Measurements from ENCODE around the gene SLC8A3.
A peak's percentile ranks its signal among the peaks of the same experiment; 100 is the strongest.

Gene SLC8A3

DNA sequence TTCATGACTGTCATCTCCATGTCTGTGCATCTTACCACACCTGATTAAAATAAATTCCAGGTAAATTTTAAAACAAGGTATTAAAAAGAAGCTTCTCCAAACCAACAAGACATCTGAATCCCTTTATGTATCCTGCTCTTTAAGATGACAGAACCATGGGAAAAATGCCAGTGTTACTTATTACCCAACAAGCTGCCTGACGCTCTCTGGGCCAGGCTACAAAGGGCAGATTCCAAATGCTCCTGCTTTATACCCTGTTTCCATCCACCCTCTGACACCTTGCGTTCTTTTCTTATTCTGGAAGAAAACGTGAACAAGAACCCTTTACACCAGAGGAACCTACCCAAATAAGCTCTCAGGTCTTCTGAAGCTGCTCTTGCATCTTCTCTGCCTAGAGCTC, 70.7 kb downstream of the SLC8A3 start:
- no peak for DNase-seq (ENCODE audit: low spot score)

DNA sequence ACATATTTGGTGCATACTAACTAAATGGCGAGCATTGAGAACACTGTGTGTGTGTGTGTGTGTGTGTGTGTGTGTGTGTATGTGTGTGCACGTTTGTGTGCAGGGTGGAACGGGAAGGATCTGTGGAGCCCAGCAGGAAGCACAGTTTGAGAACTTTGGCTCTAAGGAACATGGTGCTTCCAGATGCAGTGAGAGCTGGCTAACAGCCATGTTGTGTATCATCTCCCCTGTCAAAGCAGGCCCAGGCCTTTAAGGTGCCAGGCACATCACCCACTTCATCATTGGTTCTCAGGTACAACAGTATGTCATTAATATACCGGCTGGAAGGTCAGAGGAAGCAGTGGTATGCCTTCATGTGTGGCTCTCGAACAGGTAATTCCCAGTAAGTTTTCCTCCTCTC, 72.5 kb downstream of the SLC8A3 start:
- no peak for DNase-seq (ENCODE audit: low spot score)

GRCh38 chr14:70114621-70115156, 74.1 kb downstream of the SLC8A3 start:
- no peak for DNase-seq (ENCODE audit: low spot score)

GRCh38 chr14:70113211-70113610, 75.5 kb downstream of the SLC8A3 start:
- no peak for DNase-seq (ENCODE audit: low spot score)

DNA sequence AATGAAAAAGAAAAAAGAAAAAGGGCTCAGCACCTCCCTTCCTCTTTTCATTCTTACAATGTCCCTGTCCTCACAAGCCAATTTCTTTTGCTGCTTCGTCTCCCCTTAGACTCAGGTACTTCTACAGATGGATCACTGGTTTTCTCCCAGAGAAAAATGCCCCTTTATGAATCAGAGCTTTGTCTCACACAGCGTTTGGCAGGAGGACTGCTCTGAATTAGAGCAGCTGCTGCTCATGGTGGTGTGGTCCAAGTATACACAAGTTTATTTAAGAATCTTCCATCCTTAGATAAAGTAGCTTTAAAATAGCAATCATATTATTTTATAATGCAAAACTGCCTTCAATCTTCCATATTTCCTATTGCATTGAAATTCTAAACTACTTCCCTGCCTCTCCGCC, 80.3 kb downstream of the SLC8A3 start:
- DNase-seq (ENCODE audit: low spot score), result no peak

DNA sequence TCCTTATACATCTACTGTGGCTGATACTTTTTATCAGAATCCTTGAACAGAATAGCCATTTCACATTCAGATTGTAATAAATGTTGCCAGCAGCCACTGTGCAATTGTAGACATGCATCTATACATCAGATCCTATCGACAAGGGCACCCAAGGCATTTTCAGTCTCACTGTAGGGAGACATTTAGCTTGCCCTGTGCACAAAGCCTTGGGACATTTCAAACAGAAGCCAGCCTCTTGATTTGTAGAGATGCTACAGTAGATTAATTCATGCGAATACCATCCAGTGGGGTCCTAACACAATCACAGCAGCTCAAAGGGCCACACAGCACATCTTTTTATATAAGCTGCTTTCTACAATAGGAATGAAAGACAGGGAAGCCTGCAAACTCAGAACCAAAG, 81.4 kb downstream of the SLC8A3 start:
- no peak for DNase-seq (ENCODE audit: low spot score)

GRCh38 chr14:70100071-70100470, 88.7 kb downstream of the SLC8A3 start:
- no peak for DNase-seq (ENCODE audit: low spot score)

- DNase-seq (ENCODE audit: low spot score), result no peak
These were observed 90.4 kb downstream of the SLC8A3 start for GRCh38 chr14:70098250-70098809.

- DNase-seq (ENCODE audit: low spot score), result no peak
These were observed 91.0 kb downstream of the SLC8A3 start for GRCh38 chr14:70097576-70098249.

- DNase-seq (ENCODE audit: low spot score), result peak; percentile 33
These were observed 91.9 kb downstream of the SLC8A3 start for GRCh38 chr14:70096866-70097265.

- no peak for DNase-seq (ENCODE audit: low spot score)
These were observed 94.1 kb downstream of the SLC8A3 start for GRCh38 chr14:70094631-70095030.

DNA sequence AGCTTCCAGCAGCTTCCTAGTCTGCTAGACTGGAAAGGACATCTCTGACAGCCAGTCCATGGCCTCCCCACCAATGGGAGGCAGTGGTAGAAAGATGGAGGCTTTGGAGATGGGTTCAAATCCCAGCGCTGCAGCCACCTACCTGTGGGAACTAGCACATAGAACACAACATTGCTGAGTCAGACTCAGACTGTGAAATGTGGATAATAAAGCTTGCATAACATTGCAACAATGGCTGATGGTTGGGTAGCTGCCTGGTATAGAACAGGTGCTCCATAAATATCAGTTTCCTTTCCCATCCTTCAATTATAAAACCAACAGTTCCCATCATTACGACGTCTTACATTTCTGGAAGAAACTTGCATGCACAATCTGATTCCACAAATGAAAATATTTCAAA, 94.6 kb downstream of the SLC8A3 start:
- no peak for DNase-seq (ENCODE audit: low spot score)

DNA sequence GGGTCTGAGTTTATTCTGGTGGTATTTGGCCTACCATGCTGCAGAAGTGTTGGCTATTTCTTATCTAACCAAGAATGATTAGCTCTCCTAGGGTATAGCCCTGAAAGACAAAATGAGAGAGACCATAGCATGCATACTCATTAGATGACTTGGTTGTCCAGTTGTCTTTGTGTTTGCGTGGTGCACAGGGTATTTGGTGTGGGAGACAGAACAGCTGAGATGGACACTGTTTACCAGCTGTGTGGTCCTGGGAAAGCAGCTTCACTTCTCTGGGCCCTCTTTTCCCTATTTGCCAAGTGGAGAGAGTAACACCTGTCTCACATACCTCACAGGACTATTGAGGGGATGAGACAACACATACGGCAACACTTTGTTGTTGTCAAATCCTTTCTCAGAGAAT, 95.6 kb downstream of the SLC8A3 start:
- no peak for DNase-seq (ENCODE audit: low spot score)

- DNase-seq (ENCODE audit: low spot score), result no peak
These were observed 101.4 kb downstream of the SLC8A3 start for GRCh38 chr14:70087380-70087697.

- DNase-seq (ENCODE audit: low spot score), result peak; percentile 40
These were observed 101.9 kb downstream of the SLC8A3 start for GRCh38 chr14:70086685-70087379.

DNA sequence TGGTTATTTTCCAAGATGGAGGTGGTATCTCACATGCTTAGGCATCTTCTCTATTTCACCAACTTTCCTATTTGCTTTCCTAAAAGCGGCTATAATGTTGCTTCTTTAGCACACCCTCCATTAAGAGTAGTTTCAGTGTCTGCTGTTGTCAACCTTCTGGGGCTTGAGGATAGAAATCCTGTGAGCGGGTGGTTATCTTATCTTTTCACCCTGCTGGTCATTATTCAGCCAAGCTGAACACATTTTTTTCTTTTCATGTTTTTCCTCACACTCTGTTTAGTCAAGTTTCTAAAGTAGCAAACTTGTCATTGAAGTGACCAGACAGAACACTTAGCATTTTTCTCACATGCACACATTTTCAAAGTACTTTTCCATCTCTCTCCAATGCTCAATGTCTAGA, 104.5 kb downstream of the SLC8A3 start:
- DNase-seq (ENCODE audit: low spot score), result no peak

GRCh38 chr14:70082394-70082793, 106.4 kb downstream of the SLC8A3 start:
- DNase-seq (ENCODE audit: low spot score), result no peak

GRCh38 chr14:70080076-70080475, 108.7 kb downstream of the SLC8A3 start:
- DNase-seq (ENCODE audit: low spot score), result no peak

- DNase-seq (ENCODE audit: low spot score), result no peak
These were observed 110.4 kb downstream of the SLC8A3 start for GRCh38 chr14:70078329-70078728.

- no peak for DNase-seq (ENCODE audit: low spot score)
These were observed 111.0 kb downstream of the SLC8A3 start for GRCh38 chr14:70077720-70078119.

DNA sequence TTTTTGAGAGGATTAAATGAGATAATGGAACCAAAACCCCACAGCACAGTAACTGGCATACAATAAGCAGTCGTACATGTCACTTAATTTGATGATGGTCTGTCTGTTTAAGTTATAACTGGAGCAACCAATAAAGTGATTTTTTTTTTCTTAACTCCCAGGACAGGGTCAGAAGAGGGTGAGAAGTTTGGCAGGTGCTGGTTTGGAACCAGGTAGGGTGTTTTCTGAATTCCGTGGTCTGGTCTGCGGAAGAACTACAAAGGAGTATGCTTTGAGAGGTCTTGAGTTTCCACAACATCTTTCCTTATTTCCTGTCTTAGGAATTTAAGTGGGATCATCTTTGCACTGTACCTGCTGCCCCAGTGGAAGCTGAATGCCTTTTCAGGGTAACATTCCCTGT, 111.7 kb downstream of the SLC8A3 start:
- DNase-seq (ENCODE audit: low spot score), result no peak

DNA sequence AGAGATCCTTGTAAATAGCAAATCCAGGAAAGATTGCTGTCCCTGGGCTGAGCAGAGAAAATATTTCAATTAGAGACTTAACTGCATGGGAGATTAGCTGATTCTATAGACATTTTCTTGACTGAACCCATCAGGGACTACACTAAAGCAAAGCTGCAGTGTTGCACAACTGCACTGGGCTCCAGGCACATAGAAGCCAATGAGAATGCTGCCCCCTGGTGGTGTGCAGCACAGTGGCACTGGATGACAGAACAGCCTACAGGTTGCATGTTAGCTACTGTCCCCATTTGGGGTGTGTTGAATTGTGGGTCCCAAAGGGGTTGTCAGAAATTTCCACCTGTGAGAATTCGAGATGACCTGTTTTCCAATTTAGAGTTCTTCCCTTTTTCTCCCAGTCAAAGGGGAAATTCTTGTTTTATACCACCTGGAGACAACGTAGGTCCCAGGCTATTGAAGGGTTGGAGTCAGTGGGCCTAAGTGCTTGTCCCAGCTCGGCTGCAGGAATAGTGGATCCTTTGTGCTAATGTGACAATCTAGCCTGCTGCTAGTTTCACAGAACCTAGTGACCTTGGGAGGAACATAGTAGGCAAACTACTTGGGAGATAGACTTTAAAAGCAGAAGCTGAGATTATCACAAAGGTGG, 114.7 kb downstream of the SLC8A3 start:
- DNase-seq (ENCODE audit: low spot score), result peak; percentile 70

GRCh38 chr14:70069186-70069585, 119.6 kb downstream of the SLC8A3 start:
- DNase-seq (ENCODE audit: low spot score), result no peak

Measured in AG20443 (cell line).